NCI-H524 (cell line): ENCODE data around the gene PSPN.
"Not testable (repeated sequence)": the region's sequence is repeated elsewhere in the genome, so short reads cannot be mapped to it uniquely, and the experiment has no call there.

Experiments
- DNase-seq, 2 experiments: peaks; one replicate each; lab custom pipeline; 2025; lab: John Stamatoyannopoulos, UW

Gene PSPN

DNA sequence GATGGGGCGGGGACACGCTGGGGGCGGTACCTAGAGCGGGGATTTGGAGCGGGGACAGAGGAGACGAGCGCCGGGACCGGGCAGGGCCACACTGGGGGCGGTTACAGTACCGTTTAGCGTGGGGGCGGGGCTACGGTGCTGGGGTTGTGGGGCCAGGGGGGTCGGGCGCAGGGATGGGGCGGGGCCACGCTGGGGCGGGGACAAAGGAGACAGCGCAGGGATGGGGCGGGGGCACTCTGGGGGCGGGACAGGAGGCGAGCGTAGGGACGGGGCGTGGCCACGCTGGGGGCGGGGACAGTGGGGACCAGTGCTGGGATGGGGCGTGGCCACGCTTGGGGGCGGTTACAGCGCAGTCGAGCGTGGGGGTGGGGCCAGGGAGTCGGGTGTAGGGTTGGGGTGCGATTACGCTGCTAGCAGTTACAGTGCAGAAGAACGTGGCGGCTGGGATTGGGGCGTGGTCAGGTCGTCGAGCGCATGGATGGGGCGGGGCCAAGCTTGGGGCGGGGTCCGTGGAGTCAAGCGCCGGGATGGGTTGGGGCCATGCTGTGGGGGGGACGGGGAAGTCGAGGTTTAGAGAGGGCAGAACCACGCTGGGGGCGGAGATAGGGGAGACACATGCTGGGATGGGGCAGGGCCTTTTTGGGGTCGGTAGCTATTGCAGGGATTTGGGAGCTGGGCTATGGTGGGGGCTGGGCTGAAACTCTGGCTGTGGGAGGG lies 2.5 kb downstream of the PSPN start:
- peak; percentile 95 to 97 for DNase-seq

DNA sequence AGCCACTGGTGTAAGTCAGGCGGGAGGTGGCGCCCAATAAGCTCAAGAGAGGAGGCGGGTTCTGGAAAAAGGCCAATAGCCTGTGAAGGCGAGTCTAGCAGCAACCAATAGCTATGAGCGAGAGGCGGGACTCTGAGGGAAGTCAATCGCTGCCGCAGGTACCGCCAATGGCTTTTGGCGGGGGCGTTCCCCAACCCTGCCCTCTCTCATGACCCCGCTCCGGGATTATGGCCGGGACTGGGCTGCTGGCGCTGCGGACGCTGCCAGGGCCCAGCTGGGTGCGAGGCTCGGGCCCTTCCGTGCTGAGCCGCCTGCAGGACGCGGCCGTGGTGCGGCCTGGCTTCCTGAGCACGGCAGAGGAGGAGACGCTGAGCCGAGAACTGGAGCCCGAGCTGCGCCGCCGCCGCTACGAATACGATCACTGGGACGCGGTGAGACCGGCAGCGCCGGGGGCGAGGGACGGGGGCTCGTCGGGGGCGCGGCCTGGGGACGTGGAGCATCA lies 3.1 kb downstream of the PSPN start, which contains the start of gene ALKBH7:
Gene ALKBH7 (plus strand): TSS at position 201 of the 502 bp plus-strand sequence. CDS start 27 bp downstream, at position 228.
- peak; percentile 100 for DNase-seq

DNA sequence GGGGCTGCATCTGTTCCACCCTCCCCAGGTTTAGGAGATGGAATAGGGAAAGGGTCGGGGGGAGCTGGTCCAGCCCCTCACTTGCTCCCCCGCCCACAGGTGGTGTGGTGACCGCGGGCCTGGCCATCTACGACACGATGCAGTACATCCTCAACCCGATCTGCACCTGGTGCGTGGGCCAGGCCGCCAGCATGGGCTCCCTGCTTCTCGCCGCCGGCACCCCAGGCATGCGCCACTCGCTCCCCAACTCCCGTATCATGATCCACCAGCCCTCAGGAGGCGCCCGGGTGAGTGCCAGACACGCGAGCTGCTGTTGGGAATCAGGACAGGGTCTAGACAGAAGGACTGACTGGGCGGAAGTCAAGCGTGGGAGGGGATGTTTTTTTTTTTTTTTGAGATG lies 11.4 kb downstream of the PSPN start:
- DNase-seq: no peak

DNA sequence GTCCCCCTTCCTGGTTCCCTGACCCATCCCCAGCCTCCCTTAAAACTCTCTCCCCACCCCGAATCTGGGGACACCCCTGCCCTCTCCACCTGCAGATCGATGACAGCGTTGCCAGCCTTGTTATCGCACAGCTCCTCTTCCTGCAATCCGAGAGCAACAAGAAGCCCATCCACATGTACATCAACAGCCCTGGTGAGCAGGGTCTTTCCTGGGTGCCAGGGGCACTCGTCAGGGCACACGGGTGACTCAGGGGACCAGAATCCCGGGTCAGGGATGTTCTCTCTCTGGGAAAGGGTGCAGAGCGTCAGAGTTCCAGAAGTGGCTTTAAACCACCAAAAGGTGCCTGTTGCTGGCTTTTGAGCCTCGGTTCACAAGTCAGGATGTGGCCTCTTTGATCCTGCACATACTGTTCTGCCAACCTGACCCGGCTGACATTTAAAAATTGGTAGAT lies 13.4 kb downstream of the PSPN start:
- DNase-seq: no peak

DNA sequence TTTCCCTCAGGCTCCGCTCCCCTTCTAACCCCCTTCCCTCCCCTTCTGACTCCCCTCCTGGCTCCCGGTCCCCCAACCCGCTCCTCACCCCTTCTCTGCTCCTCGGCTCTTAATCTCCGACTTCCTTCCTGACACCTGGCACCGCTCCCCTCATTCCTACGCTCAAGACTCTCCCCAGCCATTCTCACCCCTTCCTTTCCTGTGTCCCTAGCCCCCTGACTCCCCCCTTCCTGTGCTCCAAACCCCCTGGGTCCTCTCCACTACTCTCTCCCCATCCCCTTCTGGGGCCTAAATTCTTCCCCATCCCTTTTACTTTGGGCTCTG lies 13.7 kb downstream of the PSPN start:
- peak in 1 of 2 experiments; percentile 38 for DNase-seq

DNA sequence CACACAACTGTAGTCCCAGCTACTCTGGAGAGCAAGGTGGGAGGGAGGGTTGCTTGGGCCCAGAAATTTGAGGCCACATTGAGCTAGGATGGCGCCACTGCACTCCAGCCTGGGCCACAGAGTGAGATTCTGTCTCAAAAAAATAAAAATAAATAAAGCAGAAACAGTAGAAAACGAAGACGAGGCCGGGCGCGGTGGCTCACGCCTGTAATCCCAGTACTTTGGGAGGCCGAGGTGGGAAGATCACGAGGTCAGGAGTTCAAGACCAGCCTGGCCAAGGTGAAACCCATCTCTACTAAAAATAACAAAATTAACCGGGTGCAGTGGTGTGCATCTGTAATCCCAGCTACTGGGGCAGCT lies 14.9 kb downstream of the PSPN start:
- not testable (repeated sequence) for DNase-seq

DNA sequence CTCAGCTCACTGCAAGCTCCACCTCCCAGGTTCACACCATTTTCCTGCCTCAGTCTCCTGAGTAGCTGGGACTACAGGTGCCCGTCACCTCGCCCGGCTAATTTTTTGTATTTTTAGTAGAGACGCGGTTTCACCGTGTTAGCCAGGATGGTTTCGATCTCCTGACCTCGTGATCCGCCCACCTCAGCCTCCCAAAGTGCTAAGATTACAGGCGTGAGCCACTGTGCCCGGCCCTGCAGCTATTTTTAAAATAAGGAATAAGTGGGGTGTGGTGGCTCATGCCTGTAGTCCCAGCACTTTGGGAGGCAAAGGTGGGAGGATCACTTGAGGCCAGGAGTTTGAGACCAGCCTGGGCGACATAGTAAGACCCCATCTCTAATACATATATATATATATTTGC lies 15.3 kb downstream of the PSPN start:
- DNase-seq: not testable (repeated sequence)

DNA sequence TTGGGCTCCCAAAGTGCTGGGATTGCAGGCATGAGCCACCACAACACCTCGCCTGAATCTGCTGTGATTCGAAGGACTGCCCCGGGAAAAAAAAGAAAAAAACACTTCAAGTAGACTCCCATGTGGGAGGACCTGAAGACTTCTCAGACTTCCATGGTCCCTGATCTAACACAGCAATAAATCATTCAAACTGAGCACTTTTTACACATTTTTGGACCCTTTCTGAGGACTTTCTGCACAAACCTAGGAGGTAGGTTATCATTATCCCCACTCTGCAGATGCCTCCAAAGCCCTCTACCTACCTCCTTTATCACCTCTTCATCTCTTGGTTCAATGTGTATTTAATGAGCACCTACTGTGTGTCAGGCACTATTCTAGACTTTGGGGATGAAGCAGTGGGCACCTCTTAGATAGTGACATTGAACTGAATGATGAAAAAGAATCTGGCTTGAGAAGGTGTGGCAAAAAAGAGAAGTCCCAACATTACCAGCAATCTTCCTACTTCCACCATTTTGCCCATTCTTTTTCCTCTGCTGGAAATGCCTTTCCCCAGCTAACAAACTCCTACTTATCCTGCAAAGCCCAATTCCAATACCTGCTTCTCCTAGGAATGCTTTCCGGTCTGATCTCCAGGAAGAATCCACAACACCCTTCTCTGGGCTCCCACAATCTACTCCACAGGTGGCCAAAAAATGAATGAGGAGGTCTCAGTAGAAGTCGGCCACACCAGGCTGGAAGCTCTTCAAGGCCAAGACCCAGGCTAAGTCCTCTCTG lies 16.0 kb downstream of the PSPN start:
- no peak for DNase-seq

DNA sequence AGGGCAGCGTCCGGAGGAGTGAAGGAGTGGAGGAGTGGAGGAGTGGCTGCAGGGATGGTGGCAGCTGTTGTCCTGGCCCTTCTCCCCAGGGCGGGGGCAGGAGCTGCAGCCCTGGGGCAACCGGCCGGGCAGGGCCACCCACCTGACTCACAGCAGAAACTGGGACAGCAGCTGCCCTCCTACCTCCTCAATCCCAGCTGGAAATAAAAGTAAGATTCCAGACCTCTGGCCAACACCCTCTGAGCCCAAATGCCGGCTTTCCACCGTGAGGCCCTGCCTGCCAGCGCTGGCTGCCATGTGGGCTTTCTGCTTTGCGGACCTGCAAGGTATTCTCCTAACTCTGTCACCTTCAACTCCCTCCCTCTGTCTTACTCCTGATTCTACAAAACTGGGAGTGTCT lies 17.7 kb downstream of the PSPN start:
- DNase-seq: peak in 1 of 2 experiments; percentile 22

DNA sequence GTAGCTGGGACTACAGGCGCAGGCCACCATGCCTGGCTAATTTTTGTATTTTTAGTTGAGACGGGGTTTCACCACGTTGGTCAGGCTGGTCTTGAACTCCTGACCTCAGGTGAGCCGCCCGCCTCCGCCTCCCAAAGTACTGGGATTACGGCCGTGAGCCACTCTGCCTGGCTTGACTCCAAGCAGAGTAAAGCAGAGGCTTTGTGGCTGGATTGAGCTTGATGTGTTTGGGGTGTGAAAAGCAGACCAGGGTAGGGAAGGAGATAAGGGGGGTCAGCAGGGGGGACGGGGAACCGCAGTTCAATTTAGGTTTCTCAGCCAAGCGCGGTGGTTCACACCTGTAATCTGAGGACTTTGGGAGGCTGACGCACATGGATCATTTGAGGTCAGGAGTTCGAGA lies 18.6 kb downstream of the PSPN start:
- DNase-seq: no peak

DNA sequence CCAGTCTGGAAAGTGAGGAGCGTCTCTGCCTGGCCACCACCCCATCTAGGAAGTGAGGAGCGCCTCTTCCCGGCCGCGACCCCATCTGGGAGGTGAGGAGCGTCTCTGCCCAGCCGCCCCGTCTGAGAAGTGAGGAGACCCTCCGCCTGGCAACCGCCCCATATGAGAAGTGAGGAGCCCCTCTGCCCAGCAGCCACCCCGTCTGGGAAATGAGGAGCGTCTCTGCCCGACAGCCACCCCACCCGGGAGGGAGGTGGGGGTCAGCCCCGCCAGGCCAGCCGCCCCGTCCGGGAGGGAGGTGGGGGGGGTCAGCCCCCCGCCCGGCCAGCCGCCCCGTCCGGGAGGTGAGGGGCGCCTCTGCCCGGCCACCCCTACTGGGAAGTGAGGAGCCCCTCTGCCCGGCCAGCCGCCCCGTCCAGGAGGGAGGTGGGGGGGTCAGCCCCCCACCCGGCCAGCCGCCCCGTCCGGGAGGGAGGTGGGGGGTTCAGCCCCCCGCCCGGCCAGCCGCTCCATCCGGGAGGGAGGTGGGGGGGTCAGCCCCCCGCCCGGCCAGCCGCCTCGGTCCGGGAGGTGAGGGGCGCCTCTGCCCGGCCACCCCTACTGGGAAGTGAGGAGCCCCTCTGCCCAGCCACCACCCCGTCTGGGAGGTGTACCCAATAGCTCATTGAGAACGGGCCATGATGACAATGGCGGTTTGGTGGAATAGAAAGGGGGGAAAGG lies 20.3 kb downstream of the PSPN start:
- not testable (repeated sequence) for DNase-seq

DNA sequence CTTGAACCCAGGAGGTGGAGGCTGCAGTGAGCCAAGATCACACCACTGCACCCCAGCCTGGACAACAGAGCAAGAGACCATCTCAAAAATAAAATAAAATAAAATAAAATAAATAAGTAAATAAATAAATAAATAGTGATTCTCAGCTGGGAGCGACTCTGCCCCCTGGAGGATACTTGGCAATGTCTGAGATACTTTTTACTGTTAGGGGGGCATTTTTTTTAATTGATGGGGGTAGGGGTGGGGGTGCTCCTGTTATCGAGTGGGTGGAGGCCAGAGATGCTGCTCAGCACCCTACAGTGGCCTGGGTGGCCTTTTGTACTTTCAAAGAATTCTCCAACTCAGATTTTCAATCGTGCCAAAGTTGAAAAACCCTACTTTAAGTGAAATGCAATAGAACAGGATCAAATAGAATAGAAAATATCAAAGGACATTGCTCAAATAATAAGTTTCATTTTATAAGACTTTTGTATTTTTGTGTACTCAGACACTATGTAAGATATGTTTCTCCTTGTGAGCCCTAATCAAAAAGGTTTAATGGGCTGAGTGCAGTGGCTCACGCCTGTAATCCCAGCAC lies 21.5 kb downstream of the PSPN start:
- no peak for DNase-seq

DNA sequence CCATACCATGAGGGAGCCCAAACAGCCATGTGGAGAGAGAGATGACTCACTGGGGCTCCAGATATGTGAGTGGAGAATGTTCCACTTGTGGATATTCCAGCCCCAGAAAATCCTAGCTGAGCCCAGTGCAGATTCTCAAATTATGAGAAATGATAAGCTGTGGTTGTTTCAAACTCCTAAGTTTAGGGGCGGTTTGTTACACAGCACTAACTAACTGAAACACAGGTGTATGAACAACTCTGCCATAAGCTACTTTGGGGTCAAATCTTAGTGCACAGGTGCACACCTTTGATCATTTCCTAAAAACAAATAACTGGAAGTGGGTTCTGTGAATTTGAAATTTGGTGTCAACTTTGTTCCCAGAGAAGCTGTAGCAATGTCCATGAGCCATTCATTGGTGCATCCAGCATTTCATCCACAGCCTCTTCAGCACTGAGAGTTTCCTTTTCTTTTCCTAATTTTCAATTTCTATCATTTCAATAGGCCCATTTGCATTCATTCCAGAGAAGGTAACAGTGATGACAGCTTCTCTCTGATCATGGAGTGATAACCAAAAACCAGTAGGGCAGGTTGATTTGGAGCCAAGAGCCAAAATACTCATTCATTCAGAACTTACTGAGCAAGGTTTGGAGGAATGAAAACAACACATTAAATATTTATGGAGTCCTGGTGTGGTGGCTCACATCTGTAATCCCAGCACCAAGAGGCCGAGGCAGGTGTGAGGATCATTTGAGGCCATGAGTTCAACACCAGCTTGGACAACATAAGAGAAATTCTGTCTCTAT lies 23.2 kb downstream of the PSPN start:
- no peak for DNase-seq

DNA sequence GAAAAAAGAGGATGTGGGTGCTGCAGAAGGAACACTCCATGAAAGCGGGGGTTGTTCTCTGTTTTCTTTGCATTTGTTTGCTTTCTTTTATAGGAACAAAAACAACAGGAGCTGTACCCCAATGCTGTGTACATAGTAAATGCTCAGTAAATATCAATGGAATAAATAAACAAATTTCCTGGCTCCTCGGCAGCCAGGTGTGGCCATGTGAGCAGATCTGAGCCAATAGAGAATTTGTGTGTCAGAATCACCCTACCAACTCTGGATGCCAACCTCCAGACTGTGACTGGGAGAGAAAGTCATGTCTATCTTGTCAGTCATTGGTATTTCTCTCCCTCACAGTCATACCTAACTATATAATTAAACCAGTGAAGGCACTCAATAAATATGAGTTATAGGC lies 25.0 kb downstream of the PSPN start:
- no peak for DNase-seq

DNA sequence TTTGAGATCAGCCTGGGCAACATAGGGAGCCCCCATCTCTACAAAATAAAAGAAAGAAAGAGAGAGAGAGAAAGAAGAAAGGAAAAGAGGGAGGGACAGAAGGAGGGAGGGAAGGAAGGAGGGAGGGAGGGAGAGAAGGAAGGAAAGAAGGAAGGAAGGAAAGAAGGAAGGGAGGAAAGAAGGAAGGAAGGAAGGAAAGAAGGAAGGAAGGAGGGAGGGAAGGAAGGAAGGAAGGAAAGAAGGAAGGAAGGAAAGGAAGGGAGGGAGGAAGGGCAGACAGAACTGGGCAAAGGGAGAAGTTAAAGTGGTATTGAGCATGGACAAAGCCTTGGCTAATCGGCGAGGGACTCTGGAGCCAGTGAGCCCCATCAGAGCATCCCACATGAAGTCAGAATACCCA lies 26.5 kb downstream of the PSPN start:
- not testable (repeated sequence) for DNase-seq

DNA sequence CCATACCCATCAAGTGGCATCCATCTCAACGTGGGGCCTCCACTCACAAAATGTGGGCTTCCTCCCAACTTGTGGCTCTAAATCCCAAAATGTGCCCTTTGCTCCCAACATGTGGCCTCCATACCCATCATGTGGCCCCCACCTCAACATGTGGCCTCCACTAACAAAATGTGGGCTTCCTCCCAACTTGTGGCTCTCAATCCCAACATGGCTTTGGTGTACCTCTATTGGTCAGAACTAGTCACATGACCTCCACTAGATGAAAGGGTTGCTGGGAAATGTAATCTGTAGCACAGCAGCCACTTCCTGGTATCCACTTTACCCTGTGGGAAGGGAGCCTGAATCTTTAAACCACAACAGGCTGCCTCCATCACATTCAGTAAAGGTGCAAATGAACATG lies 32.3 kb downstream of the PSPN start:
- no peak for DNase-seq

DNA sequence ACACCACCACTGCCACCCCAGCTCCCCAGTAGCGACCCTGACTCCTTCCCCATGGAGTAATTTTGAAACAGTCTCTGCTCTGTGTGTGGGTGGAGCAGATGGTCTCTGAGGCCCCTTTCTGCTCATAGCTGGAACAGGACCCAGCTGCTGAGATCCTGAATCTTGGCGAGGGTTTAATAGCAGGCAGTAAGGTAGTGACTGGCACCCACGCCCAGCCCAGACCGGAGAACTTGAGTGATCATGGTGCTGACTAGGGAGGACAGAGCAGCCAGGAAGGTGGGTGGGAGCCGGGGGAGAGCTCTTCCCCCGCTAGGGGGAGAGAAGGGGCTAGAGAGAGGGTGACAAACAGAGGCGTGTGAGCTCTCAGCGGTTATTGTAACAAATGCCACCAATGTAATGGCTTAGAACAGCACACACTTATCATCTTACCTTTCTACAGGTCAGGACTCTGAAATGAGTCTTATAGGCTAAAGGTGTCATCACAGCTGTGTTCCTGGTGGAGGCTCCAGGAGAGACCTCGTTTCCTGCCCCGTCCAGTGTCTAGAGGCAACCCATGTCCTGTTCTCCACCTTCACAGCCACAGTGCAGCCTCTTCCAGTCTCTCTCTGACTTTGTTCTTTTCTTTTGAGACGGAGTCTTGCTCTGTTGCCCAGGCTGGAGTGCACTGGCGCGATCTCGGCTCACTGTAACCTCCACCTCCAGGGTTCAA lies 35.1 kb downstream of the PSPN start:
- DNase-seq: peak in 1 of 2 experiments; percentile 24

DNA sequence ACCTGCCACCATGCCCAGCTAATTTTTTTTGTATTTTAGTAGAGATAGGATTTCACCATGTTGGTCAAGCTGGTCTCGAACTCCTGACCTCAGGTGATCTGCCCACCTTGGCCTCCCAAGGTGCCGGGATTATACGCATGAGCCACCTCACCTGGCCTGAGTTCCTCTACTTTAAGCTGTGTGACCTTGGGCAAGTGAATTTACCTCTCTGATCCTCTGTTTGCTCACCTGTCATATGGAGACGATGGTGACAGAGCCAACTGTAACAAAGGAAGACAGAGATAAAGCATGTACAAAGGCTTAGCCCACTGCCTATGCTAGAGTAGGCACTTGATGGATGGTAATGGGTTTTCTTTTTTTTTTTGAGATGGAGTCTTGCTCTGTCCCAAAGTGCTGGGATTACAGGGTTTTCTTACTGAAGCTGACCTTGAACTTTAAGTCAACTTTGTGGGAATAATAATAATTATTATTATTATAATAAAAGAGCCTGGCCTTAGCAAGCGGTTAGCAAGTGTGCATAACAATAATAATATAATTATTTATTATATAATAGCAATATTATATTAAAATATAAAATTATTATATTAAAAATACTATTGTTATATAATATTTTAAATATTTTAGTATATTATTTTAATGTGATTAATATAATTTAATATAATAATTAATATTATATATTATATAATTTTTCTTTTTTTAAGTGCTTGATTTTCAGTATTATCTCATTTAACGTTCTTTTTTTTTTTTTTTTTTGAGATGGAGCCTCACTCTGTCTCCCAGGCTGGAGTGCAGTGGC lies 41.0 kb downstream of the PSPN start:
- DNase-seq: no peak

DNA sequence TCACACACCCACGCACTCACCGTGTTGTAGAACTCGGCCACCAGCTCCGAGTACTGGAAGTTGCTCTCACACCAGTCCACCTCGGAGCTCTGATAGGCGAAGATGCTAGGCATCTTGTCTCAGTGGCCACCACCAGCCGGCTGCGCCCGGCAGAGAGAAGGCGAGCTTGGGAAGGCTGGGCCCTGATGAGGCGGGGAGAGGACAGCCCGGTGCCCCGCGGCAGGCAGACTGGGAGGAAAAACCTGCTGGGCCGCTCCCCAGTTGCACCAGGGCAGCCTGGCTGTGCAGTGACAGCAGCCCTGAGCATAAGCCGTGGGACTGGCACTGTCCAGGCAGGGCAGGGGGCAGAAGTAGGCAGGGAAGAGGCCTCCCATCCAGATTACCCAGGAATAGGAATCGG lies 42.3 kb downstream of the PSPN start, which contains the start of gene ACER1:
Gene ACER1 (minus strand): TSS at position 174 of the 400 bp plus-strand sequence. CDS start 61 bp downstream, at position 113.
- DNase-seq: no peak

DNA sequence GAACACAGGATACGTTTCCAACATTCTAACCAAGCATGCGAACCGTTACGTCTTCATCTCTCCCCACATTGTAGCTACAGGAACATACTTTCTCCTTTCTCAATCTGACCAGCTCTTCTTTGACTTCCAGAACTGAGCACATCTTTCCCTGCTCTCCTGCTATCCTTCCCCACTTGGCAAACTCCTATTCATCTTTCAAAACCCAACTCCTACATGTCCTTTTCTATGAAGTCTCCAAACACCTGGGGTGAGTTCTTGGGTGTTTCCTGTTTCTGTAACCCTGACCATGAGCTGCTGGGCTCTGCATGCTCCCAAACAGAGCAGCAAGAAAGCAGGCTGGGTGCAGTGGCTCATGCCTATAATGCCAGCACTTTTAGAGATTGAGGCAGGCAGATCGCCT lies 48.9 kb downstream of the PSPN start:
- DNase-seq: no peak
